Panc1 (cell line): ENCODE results near the gene MSI2.

Source experiments
- SIN3A ChIP-seq: IDR thresholded peaks from 2 replicates; pipeline ENCODE4 v1.6.1; 2012; ENCODE audit warnings: low read depth, mild to moderate bottlenecking, low read length, moderate library complexity, borderline replicate concordance; ENCODE audit not compliant: insufficient read depth
- TF ChIP-seq, protein P1 (sequence below): fragments of 450-650 bp; IDR thresholded peaks from 2 replicates; pipeline ENCODE4 v1.5.1; 2017; ENCODE audit warnings: mild to moderate bottlenecking
- TF ChIP-seq, protein P2 (sequence below), 2 experiments: IDR thresholded peaks; 2 replicates each; pipeline ENCODE4 v1.6.1; 2011 to 2012; ENCODE audit warnings: low read depth in 2 of 2, control low read depth in 1 of 2, low read length in 1 of 2, mild to moderate bottlenecking in 1 of 2, moderate library complexity in 1 of 2; ENCODE audit not compliant: insufficient read depth in 1 of 2

DNA sequence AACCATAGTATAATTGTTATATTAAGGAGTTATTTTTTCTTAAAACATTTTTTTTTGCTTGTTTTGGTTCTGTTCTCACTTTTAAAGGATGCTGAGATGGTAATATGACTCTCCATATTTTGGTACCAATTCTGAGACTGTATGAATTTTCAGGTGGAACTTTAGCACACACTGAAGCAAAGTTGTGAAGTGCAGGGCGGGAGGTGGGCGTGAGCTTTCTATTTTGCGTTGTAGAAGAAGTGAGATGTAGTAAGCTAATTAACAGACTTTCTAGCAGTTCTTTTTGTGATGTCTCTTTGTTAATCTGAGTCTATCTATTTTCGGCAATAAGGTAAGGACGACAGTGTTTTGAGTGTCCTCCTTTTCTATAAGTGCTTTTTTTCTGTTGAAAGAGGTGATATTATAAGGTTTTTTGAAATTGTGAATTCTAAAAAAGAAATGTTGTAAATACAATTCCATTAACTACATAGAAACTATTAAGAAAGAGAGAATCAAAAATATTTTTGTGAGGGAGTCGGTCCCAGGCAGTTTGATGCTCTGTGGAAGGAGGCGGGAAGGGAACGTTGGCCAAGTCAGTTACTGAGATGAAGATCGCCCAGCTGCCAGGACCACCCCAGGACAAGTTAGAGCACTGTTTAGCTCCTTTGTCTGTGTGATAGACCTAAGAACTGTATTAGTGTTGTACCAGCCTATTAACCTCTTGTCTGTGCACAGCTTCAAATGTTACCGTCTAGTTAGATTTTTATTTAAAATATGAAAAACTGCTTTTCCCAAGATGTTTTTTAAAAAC lies 423.8 kb downstream of the MSI2 start:
- TF ChIP-seq, protein P1, sequence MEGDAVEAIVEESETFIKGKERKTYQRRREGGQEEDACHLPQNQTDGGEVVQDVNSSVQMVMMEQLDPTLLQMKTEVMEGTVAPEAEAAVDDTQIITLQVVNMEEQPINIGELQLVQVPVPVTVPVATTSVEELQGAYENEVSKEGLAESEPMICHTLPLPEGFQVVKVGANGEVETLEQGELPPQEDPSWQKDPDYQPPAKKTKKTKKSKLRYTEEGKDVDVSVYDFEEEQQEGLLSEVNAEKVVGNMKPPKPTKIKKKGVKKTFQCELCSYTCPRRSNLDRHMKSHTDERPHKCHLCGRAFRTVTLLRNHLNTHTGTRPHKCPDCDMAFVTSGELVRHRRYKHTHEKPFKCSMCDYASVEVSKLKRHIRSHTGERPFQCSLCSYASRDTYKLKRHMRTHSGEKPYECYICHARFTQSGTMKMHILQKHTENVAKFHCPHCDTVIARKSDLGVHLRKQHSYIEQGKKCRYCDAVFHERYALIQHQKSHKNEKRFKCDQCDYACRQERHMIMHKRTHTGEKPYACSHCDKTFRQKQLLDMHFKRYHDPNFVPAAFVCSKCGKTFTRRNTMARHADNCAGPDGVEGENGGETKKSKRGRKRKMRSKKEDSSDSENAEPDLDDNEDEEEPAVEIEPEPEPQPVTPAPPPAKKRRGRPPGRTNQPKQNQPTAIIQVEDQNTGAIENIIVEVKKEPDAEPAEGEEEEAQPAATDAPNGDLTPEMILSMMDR = no peak
- TF ChIP-seq SIN3A = no peak
- TF ChIP-seq, protein P2, sequence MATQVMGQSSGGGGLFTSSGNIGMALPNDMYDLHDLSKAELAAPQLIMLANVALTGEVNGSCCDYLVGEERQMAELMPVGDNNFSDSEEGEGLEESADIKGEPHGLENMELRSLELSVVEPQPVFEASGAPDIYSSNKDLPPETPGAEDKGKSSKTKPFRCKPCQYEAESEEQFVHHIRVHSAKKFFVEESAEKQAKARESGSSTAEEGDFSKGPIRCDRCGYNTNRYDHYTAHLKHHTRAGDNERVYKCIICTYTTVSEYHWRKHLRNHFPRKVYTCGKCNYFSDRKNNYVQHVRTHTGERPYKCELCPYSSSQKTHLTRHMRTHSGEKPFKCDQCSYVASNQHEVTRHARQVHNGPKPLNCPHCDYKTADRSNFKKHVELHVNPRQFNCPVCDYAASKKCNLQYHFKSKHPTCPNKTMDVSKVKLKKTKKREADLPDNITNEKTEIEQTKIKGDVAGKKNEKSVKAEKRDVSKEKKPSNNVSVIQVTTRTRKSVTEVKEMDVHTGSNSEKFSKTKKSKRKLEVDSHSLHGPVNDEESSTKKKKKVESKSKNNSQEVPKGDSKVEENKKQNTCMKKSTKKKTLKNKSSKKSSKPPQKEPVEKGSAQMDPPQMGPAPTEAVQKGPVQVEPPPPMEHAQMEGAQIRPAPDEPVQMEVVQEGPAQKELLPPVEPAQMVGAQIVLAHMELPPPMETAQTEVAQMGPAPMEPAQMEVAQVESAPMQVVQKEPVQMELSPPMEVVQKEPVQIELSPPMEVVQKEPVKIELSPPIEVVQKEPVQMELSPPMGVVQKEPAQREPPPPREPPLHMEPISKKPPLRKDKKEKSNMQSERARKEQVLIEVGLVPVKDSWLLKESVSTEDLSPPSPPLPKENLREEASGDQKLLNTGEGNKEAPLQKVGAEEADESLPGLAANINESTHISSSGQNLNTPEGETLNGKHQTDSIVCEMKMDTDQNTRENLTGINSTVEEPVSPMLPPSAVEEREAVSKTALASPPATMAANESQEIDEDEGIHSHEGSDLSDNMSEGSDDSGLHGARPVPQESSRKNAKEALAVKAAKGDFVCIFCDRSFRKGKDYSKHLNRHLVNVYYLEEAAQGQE (IDR thresholded peaks at IDR 0.05; ENCODE audit: insufficient read depth in 1 of 2, low read depth in 2 of 2, low read length in 1 of 2) = no peak
